GM12873 (cell line): ENCODE data around the gene CALY.

Experiments
- CTCF ChIP-seq: IDR thresholded peaks from 2 replicates; pipeline ENCODE4 v1.5.1; 2012; ENCODE audit warnings: low read depth, mild to moderate bottlenecking, moderate library complexity, low read length, control low read depth; ENCODE audit not compliant: insufficient read depth; ENCODE audit errors: missing control alignments

CALY gene

GRCh38 chr10:133312769-133313145 is 23.9 kb downstream of the CALY start:
- no peak for TF ChIP-seq CTCF

GRCh38 chr10:133312016-133312768 is 24.5 kb downstream of the CALY start:
- TF ChIP-seq CTCF = no peak

GRCh38 chr10:133311570-133311969 is 25.1 kb downstream of the CALY start:
- TF ChIP-seq CTCF = no peak

- TF ChIP-seq CTCF = no peak
Observed at GRCh38 chr10:133310789-133311188, 25.9 kb downstream of the CALY start.

- no peak for TF ChIP-seq CTCF
Observed at GRCh38 chr10:133310399-133310755, 26.3 kb downstream of the CALY start.

- TF ChIP-seq CTCF = no peak
Observed at GRCh38 chr10:133309720-133310398, 26.8 kb downstream of the CALY start.

- TF ChIP-seq CTCF = no peak
Observed at GRCh38 chr10:133309100-133309719, 27.5 kb downstream of the CALY start.
